NCI-H1436 treated with DMSO at 0.1 percent for 48 hours (cell line): ENCODE data around the gene CLDN12.
"Not testable (repeated sequence)": the region's sequence is repeated elsewhere in the genome, so short reads cannot be mapped to it uniquely, and the experiment has no call there.

ENCODE experiments used
- DNase-seq: peaks from one replicate; lab custom pipeline; 2025; lab: John Stamatoyannopoulos, UW

The CLDN12 gene

DNA sequence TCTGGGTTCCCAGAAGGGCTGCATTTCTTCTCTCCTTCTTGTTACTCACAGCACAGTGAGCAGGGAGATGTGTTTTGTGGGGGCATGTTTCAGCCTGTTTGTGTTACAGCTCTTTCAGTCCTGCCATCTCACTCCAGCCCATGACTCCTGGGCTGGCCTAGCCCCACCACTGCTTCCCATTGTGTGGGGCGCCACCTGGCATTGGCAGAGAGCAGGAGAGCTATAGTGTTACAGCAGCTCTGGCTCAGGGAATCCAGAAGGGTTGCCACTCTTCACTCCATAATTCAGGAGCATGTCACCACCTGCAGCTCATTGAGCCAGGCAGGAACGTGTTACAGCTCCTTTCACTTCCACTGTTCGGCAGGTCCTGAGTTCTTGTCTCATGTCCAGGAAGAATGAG lies 30.0 kb downstream of the CLDN12 start:
- DNase-seq = no peak

- no peak for DNase-seq
Observed at GRCh38 chr7:90445633-90446032, 42.4 kb downstream of the CLDN12 start.

DNA sequence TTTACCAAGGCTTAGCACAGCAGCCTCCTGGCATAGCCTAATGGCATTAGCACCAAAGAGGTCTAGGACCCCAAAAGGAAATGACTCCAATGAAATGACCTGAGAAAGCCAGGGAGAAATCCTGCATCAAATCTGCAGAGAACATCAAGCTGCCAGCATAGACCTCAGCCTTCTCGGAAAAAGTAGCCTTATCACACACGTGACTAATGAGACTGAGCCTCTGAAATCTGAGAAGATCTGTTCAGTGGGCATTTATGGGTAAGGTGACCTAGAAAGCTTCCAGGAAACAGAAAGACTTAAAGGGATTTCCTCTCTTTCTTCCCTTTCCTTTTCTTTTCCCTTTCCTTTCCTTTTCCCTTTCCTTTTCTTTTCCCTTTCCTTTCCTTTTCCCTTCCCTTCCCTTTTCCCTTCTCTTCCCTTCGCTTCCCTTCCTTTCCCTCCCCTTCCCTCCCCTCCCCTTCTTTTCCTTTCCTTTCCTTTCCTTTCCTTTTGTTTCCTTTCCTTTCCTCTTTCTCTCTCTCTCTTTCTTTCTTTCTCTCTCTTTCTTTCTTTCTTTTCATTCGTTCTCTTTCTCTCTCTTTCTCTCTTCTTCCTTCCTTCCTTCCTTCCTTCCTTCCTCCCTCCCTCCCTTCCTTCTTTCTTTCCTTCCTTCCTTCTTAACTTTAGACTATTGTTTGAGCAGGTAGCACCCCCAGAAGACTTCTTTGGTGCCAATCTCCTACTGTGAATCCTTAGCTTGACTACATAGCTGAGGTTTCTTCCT lies 43.1 kb downstream of the CLDN12 start:
- no peak for DNase-seq

DNA sequence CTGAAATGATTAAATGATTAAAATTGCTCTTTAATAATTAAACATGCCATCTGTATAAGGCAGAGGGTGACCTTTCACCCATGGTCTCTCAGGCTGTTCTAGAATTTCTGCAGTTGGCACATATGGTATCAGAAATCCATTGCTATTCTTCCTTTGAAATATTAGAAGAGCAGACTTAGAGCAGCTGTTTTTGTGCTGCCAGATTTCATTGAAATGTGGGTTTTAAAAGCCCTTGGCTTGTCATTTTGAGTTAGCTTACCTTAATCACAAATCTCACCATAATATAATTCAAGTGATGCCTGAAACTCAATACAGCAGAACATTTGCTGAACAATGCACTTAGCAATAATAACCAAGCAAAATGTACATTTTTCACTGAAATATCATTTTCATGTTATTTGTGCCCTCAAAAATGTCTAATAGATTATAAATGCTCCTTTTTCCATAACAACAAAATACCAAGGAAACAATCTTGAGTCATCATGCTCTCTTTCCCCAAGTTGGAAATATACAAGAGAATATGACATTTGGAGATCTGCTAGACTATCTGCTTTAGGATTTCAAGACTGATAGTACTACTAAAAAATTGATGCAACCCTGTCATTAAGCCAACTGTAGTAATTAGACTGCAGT lies 50.1 kb downstream of the CLDN12 start:
- no peak for DNase-seq

GRCh38 chr7:90453931-90454330 lies 50.7 kb downstream of the CLDN12 start:
- no peak for DNase-seq

DNA sequence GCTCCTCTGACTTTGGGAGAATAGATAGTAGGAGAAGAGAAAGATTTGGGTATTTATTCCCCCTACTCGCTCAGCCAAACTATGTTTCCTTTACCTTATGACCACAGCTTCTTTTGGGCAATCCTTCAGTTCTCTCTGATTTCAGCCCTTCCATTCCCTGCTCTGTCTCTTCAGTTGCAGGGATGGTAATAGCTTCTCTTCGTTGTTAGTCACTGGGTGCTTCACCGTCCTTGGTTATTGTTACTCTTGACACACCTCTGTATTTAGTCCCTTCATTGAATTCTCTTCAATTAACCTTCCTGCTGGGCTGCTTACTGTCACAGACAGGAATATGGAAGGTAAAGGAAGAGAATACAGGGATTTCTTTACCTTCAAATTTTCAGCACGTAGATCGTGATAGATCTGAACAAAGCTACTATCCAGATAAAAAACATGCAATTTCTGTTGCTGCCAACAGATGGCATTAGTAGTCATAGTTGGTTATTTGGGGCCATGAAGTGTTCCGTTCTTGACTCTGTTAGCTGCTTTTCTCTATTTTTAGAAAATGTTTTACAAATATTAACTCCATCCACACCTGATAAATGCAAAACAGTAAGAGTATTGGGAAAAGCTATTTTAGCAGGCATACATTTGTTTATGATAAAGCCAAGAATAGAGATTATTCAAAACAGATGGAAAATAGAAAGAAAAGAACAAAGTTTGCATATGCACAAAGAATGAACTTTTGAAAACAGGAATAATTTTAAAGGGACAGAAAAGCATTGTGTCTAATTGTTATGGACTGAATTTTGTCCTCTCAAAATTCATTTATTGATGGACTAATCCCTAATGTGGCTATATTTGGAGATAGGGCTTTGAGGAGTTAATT lies 52.1 kb downstream of the CLDN12 start:
- DNase-seq = no peak

DNA sequence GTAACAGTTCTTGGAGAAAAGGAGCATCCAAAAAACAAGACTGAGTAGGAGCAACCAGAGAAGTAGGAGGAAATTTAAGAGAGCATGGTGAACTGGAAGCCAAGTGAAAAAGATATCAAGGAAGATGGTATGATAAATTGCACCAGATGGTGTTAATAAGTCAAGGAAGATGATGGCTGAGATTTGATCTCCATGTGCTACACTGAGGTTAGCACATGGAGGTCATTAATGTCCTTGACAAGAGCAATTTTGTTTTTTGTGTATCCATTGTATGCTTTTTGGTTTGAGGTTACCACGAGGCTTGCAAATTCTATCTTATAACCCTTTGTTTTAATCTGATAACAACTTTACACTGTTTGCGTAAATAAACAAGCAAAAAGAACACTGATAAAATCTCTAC lies 54.8 kb downstream of the CLDN12 start:
- DNase-seq = no peak

DNA sequence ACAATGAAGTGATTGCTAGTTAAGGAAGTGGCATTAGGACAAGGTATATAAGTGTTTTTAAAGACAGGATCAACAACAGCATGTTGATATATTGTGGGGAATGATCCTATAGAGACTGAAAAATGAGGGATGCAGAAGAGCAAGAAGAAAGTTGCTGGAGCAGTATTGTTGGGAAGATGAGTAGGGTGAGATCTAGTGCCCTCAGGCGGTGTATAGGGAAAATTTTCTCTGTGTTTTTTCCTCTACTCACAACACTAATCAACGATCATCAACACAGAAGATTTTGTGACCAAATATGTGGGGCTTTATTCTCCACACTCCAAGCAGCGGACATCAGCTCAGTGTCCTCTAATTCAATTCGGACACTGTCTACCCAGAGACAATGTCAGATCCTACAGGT lies 56.6 kb downstream of the CLDN12 start:
- no peak for DNase-seq

DNA sequence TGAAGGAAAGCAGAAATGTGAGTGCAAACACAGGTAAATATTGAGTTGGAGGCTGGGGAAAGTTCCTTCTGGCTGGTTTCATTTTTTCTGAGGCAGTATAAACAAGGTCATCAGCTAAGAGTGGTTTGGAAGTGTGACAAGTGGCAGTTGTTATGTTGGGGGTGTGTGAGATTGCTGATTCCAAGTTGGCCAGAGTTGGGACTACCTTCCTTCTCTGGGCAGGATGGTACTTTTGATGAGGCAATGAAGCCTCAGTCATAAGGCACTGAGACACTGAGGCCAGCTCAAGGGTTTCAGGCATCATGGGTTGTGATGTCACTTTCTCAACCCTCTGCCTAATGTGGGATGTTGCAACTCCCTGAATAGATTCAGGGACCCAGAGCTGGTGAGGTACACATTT lies 58.0 kb downstream of the CLDN12 start:
- DNase-seq = no peak

DNA sequence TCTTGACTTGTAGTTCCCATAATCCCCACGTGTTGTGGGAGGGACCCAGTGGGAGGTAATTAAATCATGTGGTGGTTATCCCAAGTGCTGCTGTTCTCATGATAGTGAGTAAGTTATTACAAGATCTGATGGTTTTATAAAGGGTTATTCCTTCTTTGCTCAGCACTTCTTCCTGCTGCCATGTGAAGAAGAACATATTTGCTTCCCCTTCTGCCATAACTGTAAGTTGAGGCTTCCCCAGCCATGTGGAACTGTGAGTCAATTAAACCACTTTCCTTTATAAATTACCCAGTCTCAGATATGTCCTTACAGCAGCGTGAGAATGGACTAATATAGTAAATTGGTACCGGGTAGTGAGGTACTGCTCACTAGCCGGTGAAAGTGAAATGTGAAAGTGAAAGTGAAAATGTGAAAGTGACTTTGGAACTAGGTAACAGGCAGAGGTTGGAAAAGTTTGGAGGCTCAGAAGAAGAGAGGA lies 59.9 kb downstream of the CLDN12 start:
- DNase-seq = not testable (repeated sequence)
